Measurements from ENCODE around the gene ARMC9. TPM values are rescaled to one million over a fixed set of nuclear protein-coding genes. Genes with fewer than 3 reads are reported as not detected.

Gene ARMC9
- total and polyA plus RNA-seq, 2 of the 13 experiments (the other 11 are each of a cell fraction or from before 2014, with no cell fraction given): 9.1 to 12.8 TPM

DNA sequence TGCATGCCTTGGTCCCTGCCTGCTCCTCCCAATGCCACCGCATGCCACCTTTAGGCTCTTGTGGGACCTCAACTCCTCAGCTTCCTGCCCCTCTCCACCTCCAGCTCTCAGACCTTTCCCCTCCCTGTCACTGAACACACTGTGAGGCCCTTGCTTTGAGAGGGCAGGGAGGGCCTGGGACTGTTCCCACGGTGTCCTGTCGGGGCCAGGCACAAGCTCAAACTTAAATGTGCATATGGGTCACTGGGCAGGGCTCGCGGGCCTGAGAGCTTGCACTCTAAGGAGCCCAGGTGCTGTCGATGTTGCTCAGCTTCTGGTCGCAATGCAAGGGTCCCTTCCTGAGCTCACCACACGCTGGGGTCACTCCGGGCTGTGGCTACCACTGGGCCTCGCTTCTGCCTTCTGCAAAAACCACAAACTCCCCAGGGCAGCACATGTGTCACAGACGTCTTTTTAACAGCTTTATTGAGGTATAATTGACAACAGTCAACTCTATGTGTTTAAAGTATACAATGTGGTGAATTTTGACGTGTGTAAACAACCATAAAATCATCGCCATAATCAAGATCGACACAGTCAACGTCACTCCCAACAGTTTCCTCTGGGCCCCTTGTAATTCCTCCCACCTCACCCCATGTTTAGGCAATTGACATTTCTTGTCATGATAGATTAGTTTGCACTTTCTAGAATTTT is 185.1 kb downstream of the ARMC9 start:
- Histone ChIP-seq H3K9ac (ENCODE audit: insufficient read depth, low read depth, low read length) (no peak overlapping the region), H3K4me3 (replicated peaks in 1 of 3; ENCODE audit: insufficient read depth in 1 of 3, low read depth in 2 of 3, low read length in 3 of 3) (no peak overlapping the region), H3K9me3 (ENCODE audit: low read length) (no peaks in the 10 kb centered on the region), H3K79me2 (ENCODE audit: insufficient read depth, low read length) (no peaks in the 10 kb centered on the region), H3K4me2 (ENCODE audit: low read depth, low read length) (no peak overlapping the region), H2AFZ (ENCODE audit: low read length) (no peak overlapping the region), H4K20me1 (ENCODE audit: insufficient read depth, low read length) (no peaks in the 10 kb centered on the region), H3K27ac (ENCODE audit: extremely low read length, insufficient read depth, low read length) (no peak overlapping the region), H3K27me3 (ENCODE audit: control insufficient read depth in 1 of 2, insufficient read depth in 2 of 2, low read length in 2 of 2) (peaks cover 0 to 13% of the 10 kb centered on the region in 2 experiments; a peak in 3 of 5 replicates), H3K36me3 (replicated peaks in 1 of 2; ENCODE audit: control insufficient read depth in 1 of 2, insufficient read depth in 2 of 2, low read length in 2 of 2) (no peaks in the 10 kb centered on the region), H3K4me1 (ENCODE audit: insufficient read depth, low read length) (peaks cover 31% of the 10 kb centered on the region)
- CTCF ChIA-PET (ENCODE audit: low intra/inter-chr PET ratio, low total read pairs): no interaction called here
- ATAC-seq (no peak), FAIRE-seq (no peak), DNase-seq (ENCODE audit: low spot score) (no peak)
- intact Hi-C loops (cut with micrococcal nuclease; ENCODE audit: unreplicated experiment): no loop called here
- POLR2A ChIA-PET: no interaction called here
- BruUV-seq (replicated peaks): no TSS peak
- in situ Hi-C loops (cut with HindIII; ENCODE audit: extremely low pct_ligation_motif_present, low pct_unique_long_range_greater_than_20kb): no loop called here
- WGBS (ENCODE audit: low lambda C conversion rate): 43% methylated on average over 14 of the region's 15 CpGs
- TF ChIP-seq ZFP90 (CRISPR knock-in tag; IDR thresholded peaks at IDR 0.05; ENCODE audit: borderline replicate concordance) (no peak), RXRA (CRISPR knock-in tag; IDR thresholded peaks at IDR 0.05) (no peak), KLF11 (CRISPR knock-in tag; IDR thresholded peaks at IDR 0.05) (no peak), ZC3H4 (CRISPR knock-in tag; IDR thresholded peaks at IDR 0.05; ENCODE audit: borderline replicate concordance) (no peak), CHD4 (IDR thresholded peaks at IDR 0.05; ENCODE audit: borderline replicate concordance, low read length) (no peak), SMAD1 (CRISPR knock-in tag; IDR thresholded peaks at IDR 0.05; ENCODE audit: borderline replicate concordance, low read depth) (no peak), ZNF678 (CRISPR knock-in tag; IDR thresholded peaks at IDR 0.05) (no peak), ZFP37 (CRISPR knock-in tag; IDR thresholded peaks at IDR 0.05; ENCODE audit: borderline replicate concordance) (no peak), ZNF256 (CRISPR knock-in tag; conservative IDR thresholded peaks at IDR 0.05) (no peak)
- TF ChIP-seq, protein P1, sequence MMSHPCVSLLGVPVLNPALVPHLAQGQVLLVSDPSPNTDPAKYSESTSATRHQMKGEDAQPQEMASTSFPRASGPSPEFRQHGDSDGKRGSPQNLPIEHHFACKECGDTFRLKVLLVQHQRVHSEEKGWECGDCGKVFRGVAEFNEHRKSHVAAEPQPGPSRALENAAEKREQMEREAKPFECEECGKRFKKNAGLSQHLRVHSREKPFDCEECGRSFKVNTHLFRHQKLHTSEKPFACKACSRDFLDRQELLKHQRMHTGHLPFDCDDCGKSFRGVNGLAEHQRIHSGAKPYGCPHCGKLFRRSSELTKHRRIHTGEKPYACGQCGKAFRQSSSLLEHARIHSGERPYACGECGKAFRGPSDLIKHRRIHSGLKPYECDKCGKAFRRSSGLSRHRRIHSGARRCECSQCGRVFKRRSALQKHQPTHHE (CRISPR knock-in tag; IDR thresholded peaks at IDR 0.05; ENCODE audit: borderline replicate concordance): no peak

Data from HepG2 (cell line).